IPS-18c (cell line): Measurements from ENCODE around the gene ST3GAL3.

Source experiments
- H3K4me3 ChIP-seq: 2 replicates; pipeline ENCODE4 v1.7.0; 2013; ENCODE audit warnings: low read depth, mild to moderate bottlenecking, low read length, moderate library complexity; ENCODE audit not compliant: insufficient read depth
- H3K9me3 ChIP-seq: one replicate; pipeline ENCODE4 v1.6.1; 2013; ENCODE audit warnings: mild to moderate bottlenecking, low read length, moderate library complexity; ENCODE audit not compliant: control insufficient read depth, insufficient read depth

Gene ST3GAL3

GRCh38 chr1:43978264-43978550 lies 270.9 kb downstream of the ST3GAL3 start:
- Histone ChIP-seq H3K9me3 (peaks cover 3% of the 10 kb centered on the region), H3K4me3 (peak overlapping the region; percentile 89; the same call in 1 of the 2 replicates)

- Histone ChIP-seq H3K4me3 (peak within 1 kb of the TSS; percentile 89), H3K9me3 (peaks cover 3% of the 10 kb centered on the region)
Measured at GRCh38 chr1:43978551-43979260, 271.4 kb downstream of the ST3GAL3 start, which contains the start of gene B4GALT2. B4GALT2 (plus strand) TSS chr1:43979210; CDS start chr1:43981161, 1,951 bp downstream.

DNA sequence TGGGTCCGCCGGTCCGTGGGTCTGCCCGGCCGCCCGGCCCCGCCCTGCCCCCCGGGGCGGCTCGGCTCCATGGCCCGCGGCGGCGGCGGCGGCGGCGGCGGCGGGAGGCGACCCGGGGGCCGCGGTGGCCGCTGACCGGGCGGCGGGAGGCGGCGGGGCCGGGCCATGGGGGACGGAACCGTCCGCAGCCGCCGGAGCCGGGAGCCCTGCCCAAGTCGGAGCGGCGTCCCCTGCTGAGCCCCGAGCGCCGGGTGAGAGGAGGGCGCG lies 271.9 kb downstream of the ST3GAL3 start:
- Histone ChIP-seq H3K9me3 (peaks cover 3% of the 10 kb centered on the region), H3K4me3 (peak overlapping the region; percentile 65)

GRCh38 chr1:43979528-43980254 lies 272.4 kb downstream of the ST3GAL3 start:
- Histone ChIP-seq H3K4me3 (peak overlapping the region; percentile 65), H3K9me3 (peaks cover 3% of the 10 kb centered on the region)

DNA sequence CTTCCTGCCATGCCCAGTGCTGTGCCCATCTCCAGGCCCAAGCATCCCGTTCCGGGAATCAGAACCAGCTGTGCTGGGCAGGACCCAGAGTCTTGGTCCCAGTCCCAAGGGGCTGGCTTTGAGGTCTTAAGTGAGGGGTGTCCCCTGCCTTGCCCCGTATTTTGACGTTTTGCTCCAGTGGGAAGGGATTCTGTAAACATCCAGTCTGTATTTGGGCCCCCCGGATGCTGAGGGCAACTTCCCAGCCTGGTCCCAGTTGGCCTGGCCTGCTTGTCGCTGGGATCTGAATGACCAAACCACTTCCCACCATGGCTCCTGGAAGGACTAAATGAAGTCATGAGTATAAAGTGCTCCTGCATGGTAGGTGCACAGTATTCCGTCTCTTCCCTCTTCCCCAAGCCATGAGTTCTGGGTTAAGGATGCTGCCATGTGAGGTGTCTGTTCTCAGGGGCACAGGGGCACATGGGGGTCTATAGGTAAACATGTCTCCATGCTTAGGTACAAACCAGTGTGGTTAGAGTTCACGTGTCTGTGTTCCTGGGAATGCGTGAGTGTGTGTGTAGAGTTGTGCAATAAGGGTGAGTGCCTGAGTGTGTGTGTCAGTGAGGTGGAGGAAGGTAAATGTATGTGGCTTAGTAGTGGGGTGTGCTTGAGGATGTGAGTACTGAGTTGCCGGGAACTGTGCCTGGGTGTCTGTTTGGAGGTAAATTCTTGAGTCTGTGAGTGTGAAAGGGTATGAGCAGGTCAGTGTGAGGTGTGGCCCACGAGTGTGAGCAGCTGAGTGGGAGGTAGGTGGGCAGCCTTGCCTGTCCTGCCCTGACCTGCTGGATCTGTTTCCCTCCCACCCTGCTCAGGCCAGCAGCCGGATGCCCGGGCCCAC lies 273.2 kb downstream of the ST3GAL3 start:
- no peaks in the 10 kb centered on the region for H3K9me3 ChIP-seq

More for the DNA sequence above, 273.2 kb downstream of the ST3GAL3 start:
- peak overlapping the region; percentile 65 for H3K4me3 ChIP-seq
